ENCODE measurements around the gene SHPK. TPM values are rescaled to one million over a fixed set of nuclear protein-coding genes. Genes with fewer than 3 reads are reported as not detected.

The SHPK gene
- total RNA-seq, 1 experiment from 2014 or later, result 19.6 TPM

DNA sequence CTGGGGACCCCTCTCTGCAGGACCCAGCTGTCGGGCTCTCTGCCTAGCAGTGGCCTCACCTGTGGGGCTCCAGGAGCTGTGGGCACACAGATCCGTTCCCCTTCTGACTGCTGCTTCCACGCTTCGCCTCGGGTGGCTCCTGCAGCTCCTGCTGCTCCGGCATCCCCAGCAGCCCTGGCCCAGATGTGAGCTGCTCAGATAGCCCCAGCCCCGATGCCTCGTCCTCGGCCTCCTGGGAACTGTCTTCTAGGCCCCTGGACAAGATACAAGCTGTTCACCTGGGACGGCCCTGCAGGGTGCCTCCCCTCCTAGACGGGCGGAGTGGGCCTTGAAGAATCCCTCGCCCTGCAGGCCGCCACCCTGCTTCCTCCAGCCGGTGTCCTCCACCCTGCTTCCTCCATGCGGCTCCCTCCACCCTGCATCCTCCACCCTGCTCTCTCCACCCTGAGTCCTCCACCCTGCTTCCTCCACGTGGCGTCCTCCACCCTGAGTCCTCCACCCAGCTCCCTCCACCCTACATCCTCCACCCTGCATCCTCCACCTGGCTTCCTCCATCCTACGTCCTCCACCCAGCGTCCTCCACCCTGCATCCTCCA, 43.6 kb upstream of the SHPK start:
- ChIA-PET CTCF (no interaction called here), POLR2A (no interaction called here), RAD21 (ENCODE audit: low non-redundant PET in 1 of 2, low total read pairs in 2 of 2, uncharacterized antibody in 2 of 2, unreplicated experiment in 2 of 2) (no interaction called here)
- H4K20me1 ChIP-seq (ENCODE audit: insufficient read depth), result no peaks in the 10 kb centered on the region
- H3K27ac ChIP-seq (ENCODE audit: low read depth, low read length), result no peak overlapping the region
- H3K9ac ChIP-seq (ENCODE audit: low read length), result no peak overlapping the region
- no peaks in the 10 kb centered on the region for H3K36me3 ChIP-seq (ENCODE audit: control insufficient read depth in 1 of 2, insufficient read depth in 2 of 2, low read length in 2 of 2)
- DNase-seq (ENCODE audit: low read depth, low spot score) (no peak), ATAC-seq (no peak)
- no peak overlapping the region for H3K4me2 ChIP-seq (ENCODE audit: low read length)
- H3K9me3 ChIP-seq (ENCODE audit: control insufficient read depth in 1 of 2, insufficient read depth in 1 of 2, low read depth in 1 of 2, low read length in 2 of 2), result no peaks in the 10 kb centered on the region
- no peaks in the 10 kb centered on the region for H3K9me2 ChIP-seq (ENCODE audit: insufficient read depth)
- intact Hi-C loops (cut with micrococcal nuclease), result no loop called here
- peaks cover 0 to 10% of the 10 kb centered on the region in 2 experiments; a peak in 3 of 4 replicates for H3K4me1 ChIP-seq (ENCODE audit: control insufficient read depth in 1 of 2, insufficient read depth in 2 of 2, low read length in 2 of 2)
- H3K4me3 ChIP-seq (replicated peaks in 1 of 2; ENCODE audit: low read depth in 1 of 2, low read length in 2 of 2), result no peak overlapping the region
- H3K27me3 ChIP-seq (ENCODE audit: insufficient read depth, low read length), result no peaks in the 10 kb centered on the region
- TF ChIP-seq, protein P1, sequence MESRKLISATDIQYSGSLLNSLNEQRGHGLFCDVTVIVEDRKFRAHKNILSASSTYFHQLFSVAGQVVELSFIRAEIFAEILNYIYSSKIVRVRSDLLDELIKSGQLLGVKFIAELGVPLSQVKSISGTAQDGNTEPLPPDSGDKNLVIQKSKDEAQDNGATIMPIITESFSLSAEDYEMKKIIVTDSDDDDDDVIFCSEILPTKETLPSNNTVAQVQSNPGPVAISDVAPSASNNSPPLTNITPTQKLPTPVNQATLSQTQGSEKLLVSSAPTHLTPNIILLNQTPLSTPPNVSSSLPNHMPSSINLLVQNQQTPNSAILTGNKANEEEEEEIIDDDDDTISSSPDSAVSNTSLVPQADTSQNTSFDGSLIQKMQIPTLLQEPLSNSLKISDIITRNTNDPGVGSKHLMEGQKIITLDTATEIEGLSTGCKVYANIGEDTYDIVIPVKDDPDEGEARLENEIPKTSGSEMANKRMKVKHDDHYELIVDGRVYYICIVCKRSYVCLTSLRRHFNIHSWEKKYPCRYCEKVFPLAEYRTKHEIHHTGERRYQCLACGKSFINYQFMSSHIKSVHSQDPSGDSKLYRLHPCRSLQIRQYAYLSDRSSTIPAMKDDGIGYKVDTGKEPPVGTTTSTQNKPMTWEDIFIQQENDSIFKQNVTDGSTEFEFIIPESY (IDR thresholded peaks at IDR 0.05; ENCODE audit: extremely low read depth, insufficient replicate concordance, low read length), result no peak
- TF ChIP-seq CBX3 (IDR thresholded peaks at IDR 0.05; ENCODE audit: low read depth) (no peak), RAD21 (IDR thresholded peaks at IDR 0.05; ENCODE audit: low read depth) (no peak), FOSL1 (IDR thresholded peaks at IDR 0.05; ENCODE audit: low read depth) (no peak), POLR2AphosphoS5 (IDR thresholded peaks at IDR 0.05; ENCODE audit: low read depth, low read length) (no peak), EZH2phosphoT487 (IDR thresholded peaks at IDR 0.05; ENCODE audit: borderline replicate concordance) (no peak), SRF (IDR thresholded peaks at IDR 0.05; ENCODE audit: low read depth) (no peak), ZNF274 (IDR thresholded peaks at IDR 0.05; ENCODE audit: low read depth, low read length) (no peak), ELF1 (IDR thresholded peaks at IDR 0.05; ENCODE audit: borderline replicate concordance, low read depth) (no peak)
- TF ChIP-seq, protein P2, sequence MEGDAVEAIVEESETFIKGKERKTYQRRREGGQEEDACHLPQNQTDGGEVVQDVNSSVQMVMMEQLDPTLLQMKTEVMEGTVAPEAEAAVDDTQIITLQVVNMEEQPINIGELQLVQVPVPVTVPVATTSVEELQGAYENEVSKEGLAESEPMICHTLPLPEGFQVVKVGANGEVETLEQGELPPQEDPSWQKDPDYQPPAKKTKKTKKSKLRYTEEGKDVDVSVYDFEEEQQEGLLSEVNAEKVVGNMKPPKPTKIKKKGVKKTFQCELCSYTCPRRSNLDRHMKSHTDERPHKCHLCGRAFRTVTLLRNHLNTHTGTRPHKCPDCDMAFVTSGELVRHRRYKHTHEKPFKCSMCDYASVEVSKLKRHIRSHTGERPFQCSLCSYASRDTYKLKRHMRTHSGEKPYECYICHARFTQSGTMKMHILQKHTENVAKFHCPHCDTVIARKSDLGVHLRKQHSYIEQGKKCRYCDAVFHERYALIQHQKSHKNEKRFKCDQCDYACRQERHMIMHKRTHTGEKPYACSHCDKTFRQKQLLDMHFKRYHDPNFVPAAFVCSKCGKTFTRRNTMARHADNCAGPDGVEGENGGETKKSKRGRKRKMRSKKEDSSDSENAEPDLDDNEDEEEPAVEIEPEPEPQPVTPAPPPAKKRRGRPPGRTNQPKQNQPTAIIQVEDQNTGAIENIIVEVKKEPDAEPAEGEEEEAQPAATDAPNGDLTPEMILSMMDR (IDR thresholded peaks at IDR 0.05 in 2 of 3, conservative IDR thresholded peaks at IDR 0.05 in 1 of 3; ENCODE audit: borderline replicate concordance in 1 of 3, insufficient read depth in 1 of 3, low read depth in 2 of 3, low read length in 2 of 3), result no peak
- no peaks in the 10 kb centered on the region for H3K79me2 ChIP-seq (ENCODE audit: insufficient read depth, low read length)
- no peak overlapping the region for H2AFZ ChIP-seq (ENCODE audit: low read depth, low read length, poor library complexity, severe bottlenecking)
- no TSS peak for BruUV-seq (replicated peaks)

All from HCT116 (cell line).